HG03097 (cell line): Measurements from ENCODE around the gene KDM3B.

Source experiments
- ATAC-seq: cut with Tn5 transposase; IDR thresholded peaks from one replicate; pipeline ENCODE4 v1.9.1; 2021; ENCODE audit not compliant: unreplicated experiment, low FRiP score

KDM3B gene

DNA sequence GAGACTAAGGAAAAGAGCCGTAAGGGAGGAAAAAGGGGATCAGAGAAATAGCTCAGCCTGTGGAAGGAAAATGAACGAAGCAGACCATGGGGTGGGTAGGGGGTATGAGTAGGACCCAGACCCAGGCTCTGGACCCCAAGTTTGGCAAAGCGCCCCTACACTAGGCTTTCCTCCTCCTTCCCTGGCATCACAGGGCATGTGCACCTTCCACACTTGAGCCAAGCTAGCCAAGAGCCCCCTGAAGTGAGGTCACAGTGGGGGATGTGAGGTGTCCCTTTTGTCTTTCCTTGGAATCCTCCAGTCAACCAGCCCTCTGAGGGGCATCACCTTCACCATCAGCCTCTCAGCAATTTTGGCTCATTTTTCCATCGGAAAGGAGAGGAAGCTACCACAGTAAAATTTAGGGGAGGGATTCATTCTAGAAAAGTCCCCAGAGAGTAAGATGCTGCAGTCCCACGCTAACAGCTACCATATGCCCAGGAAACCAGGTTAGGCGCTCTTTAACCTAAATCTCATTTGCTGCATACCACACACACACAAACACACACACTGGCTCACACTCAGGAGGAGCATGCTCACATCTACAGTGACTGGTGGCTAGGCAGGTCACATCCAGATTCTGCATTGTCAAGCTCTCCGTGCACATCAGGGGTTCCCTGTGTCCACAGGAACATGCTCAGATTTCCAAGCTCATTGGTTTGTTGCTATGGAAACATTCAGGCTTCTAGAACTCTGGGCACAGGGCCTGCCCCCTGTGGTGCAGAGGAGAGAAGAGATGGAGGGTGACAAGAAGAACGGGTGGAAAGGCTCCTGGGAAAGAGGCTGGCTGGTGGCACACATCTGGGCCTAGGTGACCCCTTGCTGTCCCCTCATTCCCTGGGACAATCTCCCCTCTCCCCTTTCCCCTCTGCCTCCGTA, 96.3 kb downstream of the KDM3B start:
- no peak for ATAC-seq

DNA sequence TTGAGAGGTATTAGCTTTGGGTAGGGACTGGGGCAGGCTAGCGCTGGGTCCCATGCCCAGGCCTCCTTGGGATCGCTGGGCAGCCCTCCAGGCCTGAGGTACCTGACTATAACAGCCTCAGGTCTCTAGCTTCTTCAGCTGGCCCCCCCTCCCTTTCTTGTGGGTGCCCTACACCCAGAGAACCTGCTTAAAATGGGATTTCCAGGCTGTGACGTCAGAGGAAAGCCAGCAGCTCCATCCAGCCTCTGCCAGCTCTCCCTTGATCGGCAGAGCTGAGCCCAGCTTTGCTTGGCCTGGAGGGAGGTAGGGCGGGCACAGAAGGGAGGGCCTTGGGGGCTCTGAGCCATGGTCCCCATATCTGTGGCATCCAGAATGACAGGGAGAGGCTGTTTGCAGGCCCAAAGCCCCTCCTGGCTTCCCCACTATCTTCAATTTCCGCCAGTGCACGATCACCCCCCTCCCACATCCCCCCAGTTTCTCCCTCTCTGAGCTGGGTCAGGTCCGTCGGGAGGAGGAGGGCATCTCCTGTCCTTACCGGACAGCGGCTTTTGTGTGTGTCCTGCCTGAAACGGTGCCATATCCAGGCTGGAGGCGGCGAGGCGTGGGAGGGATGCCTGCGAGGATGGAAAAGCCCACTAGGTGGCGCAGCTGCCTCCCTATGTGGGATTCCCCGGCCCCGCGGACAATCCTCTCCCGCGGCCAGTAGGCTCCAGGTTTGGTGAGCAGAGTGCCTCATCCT, 97.2 kb downstream of the KDM3B start:
- peak; percentile 69 for ATAC-seq

GRCh38 chr5:138450971-138451370, 98.5 kb downstream of the KDM3B start:
- no peak for ATAC-seq

DNA sequence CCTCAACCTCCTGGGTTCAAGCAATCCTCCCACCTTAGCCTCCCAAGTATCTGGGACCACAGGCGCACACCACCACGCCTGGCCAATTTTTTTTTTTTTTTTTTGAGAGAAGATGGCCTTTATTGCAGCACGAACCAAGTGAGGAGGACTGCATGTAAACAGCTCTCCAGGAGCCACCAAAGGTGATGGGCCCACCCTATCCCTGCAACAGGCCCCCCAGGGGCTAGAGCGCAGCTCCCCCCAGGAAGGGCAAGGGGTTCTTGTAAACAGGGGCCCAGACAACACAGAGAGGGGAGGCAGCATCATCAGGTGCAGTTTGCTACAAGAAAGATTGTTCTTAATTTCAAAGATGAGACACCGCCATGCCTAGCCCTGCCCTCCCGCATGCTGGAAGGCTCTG, 100.2 kb downstream of the KDM3B start:
- ATAC-seq = no peak

DNA sequence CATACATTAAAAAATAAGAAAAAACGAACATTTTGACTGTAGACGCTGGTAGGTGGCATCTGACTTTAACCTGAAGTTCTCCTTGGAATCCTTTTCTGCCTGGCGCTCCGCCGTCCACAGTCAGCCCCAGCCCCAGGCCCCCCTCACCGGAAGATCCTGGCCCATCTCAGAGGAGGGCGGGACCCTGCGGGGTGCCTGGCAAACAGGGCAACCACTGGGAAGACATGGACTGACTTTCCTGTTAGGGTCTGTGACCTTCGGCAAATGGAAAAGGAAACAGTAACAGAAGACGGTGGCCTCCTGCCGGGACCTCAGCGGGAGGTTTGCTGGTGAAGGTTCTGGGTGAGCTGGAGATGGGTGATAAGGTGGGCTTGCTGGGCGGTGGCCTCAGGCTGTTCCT, 101.1 kb downstream of the KDM3B start:
- ATAC-seq = no peak

GRCh38 chr5:138454121-138454520, 101.6 kb downstream of the KDM3B start:
- no peak for ATAC-seq

- no peak for ATAC-seq
Measured at GRCh38 chr5:138455232-138455930, 102.9 kb downstream of the KDM3B start.

DNA sequence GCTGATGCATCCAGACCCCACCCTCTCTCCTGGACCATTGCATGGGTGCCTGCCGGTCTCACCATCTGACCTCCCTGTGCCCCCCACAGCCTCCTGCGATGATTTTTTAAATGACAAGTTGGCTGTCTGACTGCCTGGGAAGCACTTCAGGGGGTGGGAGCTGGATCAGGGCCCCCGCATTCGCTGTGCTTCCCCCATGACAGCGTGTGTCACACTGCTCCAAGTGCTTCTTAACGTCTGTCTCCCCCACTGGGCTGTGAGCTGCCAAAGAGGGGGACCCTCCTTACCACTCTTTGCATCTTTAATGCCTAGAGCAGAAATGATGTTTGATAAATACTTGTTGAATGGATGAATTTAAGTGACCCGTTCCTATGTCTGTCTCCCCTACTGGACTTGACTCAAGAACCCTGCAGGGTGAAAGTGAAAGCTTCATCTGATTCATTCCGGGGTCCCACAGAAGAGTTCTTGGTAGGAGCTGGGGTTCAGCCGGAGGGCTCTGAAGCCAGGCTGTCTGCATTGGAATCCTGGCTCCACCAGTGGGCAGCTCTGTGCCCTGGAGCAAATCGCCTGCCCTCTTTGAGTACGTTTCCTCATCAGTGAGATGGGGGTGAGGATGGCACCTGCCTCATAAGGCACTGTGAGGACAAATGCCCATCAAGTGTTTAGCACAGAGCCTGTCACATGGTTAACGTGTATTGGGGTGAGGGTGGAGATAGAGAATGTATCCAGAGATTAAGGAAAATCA, 105.2 kb downstream of the KDM3B start:
- no peak for ATAC-seq

- ATAC-seq = no peak
Measured at GRCh38 chr5:138458384-138458783, 105.9 kb downstream of the KDM3B start.

DNA sequence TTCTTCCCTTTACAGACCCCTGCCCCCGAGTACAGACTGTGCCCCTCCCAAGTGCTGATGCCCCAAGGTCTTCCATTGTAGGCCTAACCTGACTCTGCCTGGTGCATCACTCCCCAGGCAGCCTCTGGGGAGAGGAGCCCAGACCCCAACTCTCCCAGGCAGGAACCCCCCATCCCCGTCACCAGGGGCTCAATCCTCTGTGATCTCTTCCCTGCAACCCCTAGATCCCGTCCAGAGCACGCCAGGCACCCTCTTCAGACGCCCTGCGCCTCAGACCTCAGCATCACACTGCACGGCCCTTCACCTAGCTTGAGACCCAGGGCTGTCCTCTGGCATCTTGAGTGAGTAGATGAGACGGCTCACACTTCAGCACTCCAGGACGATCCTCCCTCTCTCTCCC, 106.4 kb downstream of the KDM3B start:
- ATAC-seq = no peak

- no peak for ATAC-seq
Measured at GRCh38 chr5:138459311-138459933, 106.9 kb downstream of the KDM3B start.

GRCh38 chr5:138460032-138460693, 107.7 kb downstream of the KDM3B start:
- no peak for ATAC-seq

DNA sequence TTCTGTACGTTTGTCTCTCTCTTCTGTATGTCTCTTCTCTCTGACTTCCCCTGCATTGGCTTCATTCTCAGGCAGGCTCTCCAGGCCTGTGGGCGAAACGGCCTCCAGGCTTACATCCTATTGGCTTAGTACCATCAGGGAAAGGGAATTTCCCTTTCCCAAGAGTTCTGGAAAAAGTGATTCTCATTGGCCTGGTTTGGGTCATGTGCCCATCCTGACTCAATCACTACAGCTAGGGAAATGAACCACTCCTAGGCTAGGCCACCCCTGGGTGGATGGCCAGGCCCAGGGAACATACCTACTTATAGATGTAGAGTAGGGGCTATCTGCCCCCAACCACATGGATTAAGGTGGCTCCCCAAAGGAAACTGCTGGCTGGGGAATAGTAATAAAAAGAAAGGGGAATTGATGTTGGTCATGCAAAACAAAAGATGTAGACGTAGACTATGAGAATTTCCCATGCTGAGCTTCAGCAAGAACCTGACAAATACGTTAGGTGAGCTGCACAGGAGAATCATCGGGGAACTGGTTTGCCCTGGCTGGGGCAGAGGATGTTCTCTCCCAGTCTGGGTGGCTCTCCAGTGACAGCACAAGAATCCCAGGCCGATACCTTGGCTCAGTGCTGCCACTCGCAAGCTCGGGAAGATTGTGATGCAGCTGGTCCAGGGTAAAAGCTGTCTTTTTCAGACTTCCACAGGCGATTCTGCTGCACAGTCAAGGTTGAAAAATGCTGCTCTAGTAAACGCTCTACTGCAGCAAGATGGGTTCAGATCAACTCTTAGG, 109.0 kb downstream of the KDM3B start:
- no peak for ATAC-seq

- ATAC-seq = no peak
Measured at GRCh38 chr5:138463419-138464007, 111.0 kb downstream of the KDM3B start.

DNA sequence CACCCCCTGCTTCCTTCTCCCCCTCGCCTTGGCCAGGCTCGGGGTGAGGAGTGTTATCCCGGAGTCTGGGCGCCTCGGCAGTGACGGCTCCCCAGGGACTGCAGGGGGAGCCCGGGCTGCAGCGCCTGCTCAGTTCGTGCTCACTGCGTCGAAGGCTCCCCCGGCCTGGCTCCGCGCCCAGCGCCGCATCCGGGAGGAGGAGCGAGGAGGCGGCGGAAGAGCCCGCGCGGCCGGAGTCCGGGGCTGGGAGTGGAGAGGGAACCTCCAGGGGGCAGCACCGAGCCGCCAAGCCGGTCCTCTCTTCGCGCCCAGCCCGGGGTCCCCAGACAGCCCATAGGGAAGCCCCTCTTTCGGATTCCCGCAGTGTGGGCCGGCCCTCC, 111.5 kb downstream of the KDM3B start:
- ATAC-seq = peak; percentile 52

DNA sequence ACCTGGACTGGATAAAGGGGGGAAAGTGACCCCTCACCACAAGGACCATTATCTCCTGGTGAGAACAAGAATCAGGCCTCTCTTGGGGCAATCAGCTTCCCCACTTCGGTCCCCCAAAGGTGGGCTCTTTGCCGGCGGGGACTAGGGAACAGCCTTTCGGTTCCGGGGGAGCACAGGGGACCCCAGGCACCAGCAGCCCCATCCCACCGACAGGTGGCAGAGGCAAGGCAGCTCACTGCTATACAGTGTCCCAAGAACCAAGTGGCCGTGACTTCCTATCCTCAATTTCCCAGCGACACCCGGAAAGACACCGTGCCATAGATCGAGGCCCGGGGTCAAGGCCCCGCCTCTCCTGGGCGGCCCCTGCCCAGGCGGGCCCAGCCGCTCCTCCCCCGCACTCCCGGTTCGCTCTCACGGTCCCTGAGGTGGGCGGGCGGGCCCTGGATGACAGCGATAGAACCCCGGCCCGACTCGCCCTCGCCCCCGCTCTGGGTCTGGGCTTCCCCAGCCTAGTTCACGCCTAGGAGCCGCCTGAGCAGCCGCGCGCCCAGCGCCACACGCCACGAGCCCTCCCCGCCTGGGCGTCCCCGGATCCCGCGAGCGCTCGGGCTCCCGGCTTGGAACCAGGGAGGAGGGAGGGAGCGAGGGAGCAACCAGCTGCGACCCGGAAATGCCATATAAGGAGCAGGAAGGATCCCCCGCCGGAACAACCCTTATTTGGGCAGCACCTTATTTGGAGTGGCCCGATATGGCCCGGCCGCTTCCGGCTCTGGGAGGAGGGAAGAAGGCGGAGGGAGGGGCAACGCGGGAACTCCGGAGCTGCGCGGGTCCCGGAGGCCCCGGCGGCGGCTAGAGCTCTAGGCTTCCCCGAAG, 112.1 kb downstream of the KDM3B start:
- ATAC-seq = peak; percentile 69
